ENCODE measurements around the gene SNX19.

SNX19 gene

DNA sequence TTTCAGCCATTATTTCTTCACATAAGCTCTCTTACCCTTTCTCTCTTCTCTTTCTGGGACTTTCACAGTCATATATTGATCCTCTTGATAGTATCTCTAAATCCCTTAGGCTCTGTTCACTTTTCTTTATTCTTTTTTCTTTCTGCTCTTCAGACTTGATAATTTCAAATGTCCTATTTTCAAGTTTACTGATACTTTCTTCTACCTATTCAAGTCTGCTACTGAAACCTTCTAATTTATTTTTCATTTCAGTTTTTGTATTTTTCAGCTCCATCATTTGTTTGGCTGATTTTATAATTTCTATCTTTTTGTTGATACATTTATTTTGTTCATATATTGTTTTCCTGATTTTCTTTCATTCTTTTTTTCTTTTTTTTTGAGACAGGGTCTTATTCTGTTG, 79.1 kb downstream of the SNX19 start:
- no peak for DNase-seq

DNA sequence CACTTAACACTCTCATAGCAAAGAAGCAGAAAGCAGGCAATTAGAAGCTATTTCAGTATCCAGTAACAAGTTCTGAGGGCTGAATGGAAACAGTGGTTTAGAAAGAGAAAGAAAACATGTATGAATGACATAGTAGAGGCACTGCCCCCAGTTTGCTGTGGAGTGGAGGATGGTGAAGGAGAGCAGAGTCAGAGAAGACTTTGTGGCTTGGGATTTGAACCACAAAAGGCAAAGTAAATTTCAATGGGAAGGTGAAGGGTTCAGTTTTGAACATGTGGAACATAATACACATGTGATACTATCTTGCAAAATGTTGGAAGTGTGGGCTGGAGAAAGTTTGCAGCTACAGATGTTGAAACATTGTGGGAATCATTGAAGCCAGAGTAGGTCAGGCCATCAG, 81.4 kb downstream of the SNX19 start:
- no peak for DNase-seq

DNA sequence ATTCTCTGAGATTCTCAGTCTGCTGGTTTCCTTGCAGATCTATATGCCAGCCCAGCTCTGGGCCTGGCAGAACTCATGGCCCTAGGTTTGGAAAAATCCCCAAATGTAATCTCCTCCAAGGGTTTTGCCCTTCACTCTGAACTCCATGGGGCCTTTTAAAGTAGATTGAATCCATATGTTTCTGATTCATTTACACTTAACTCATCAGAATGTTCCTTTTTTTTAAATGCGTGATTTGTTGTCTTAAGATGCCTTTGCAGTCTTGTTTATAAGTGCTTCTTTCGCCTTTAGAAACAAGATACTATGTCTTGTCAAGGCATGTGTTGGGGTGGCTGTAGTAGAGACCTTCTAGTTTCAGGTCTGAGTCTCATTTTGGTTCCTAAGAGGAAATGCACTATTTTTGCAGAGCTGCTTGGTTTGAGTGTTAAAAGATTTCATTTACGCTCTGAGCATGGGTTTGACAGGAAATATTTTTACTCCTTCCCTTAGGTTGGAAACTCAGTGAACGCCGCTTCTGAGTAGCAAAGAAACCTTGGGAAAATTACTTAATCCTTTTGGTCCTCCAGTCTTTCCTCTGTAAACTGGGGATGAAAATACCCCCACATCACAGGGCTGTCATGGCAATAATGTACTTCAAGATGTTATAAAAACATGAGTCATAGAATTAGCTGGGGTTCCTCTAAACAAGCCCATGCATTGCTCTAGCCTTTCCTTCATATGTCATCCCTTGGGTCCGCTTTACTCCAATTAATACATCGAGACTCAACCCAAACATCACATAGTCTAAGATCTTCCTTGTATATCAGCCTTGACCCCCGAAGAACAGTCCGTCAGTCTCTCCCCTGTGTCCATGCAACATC, 83.5 kb downstream of the SNX19 start:
- DNase-seq, result no peak

DNA sequence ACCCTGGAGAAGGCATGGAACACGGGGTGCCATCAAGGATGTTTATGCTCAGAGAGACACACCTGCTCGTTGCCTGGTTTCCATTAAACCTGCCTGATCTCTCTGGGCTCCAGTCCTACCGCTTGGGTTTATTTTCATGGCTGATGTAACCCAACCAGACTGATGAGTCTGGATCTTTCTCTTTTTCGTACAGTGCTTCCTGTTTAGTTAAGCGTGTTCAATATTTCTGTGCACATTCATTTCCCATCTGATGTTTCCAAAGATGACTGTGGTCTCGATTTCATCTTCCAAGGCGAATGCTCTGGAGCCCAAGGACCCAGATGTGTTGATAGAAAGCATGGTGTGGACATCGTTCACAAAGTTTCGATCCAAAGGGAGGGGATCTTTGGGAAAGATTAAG, 84.3 kb downstream of the SNX19 start:
- no peak for DNase-seq

DNA sequence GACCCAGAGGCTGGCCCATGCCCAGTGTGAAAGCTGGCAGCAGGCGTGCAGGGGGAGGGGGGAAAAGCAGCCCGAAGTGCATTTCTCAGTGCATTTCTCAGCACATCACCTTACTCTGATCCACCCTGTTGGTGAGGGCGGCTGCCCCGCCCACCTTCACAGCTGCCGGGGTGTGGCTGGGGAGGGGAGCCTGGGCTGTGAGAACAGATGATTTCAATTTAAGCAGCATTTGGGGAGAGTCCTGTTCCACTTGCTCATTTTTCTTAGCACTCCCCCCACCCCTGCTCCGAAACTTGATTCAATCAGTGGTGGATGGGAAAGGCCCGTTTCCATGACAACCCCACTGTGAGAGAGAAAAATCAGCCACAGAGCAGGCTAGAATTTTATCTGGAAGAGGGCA, 84.8 kb downstream of the SNX19 start:
- no peak for DNase-seq

DNA sequence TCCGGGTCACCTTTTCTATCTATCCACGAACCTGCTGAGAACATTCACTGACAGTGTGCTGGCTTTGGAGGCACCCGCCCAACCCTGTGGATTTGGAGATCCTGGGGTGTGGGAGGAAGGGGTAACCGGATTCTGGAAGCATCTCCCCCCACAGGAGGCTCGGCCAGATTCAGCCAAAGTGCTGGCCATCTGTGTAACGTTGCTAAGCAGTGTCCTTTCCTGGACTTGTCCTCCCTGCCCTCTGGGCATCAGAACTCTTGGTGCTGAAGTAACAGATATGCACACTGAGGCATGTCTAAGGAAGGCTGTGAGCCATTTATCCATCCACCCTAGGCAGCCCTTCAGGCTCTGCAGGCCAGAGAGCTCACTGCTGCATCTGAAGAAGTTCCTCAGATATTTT, 85.7 kb downstream of the SNX19 start:
- no peak for DNase-seq

DNA sequence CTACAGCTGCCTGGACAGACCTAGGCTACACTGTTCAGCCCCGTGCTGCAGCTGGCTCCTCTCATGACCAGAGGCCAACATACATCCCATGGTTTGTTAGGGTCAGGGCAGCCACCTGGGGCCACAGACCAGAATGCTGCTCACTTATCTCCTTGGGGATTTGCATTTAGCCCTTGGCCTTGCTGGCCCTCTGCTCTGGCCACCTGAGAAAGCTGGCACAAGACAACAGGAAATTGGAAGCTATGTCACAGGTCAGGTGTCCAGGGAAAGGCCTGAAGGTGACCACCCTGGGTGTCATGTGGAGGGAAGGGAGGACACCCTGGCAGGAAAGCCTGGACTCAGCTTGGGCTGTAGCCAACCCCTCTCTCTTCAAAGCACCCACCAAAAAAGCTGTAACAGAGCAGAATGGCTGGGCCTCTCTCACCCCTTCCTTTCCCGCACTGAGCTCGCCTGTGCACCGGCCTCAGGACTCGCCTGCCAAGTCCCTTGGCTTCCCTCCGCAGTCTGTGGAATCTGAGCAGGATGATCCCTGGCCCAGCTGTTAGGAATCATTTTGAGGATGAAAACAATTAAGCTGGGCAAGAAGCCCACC, 86.3 kb downstream of the SNX19 start:
- DNase-seq, result no peak

- DNase-seq, result no peak
Observed at GRCh38 chr11:130828741-130829140, 87.5 kb downstream of the SNX19 start.

DNA sequence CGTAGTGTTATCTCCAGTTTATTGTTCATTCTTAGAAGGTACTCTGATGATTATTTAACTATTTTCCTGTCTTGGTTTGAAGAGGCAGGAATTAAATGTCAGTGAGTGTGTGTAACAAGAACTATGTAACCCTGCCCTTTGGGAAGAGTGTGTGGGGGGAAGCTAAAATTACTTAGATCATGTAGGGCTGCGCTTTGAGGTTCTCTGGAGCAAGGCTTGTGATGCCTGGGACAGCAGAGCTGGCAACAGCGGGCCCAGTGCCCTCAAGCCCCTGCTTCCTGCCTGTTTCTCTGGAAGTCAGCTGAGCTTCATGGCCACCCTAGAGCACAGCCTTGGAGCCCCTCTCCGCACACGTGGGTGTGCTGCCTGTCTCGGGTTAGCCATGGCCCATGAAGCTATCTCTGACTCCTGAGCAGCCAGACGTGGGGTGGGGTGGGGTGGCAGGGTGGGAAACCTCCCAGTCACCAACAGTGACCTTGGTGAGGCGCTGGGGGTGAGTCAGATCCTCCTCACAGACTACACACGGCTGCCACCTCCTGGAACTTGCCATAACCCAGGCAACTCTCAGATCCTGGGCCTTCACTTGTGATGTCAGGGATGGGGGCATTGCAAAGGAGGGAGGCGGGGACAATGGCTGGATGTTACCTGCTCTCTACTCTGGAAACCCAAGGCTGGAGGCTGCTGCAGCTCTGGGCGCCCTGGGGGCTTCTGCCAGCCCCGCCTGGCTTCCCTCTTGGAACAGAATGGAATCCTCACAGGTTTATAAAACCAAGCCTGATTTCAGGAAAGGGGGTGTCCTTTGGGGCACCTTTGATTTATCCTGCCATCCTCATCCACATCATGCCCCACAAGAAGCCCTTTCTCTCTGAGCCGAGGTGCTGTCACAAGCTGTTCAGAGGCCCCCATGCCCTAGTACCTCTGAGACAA, 88.6 kb downstream of the SNX19 start:
- DNase-seq, result no peak

GRCh38 chr11:130826572-130826971, 89.7 kb downstream of the SNX19 start:
- DNase-seq, result no peak

DNA sequence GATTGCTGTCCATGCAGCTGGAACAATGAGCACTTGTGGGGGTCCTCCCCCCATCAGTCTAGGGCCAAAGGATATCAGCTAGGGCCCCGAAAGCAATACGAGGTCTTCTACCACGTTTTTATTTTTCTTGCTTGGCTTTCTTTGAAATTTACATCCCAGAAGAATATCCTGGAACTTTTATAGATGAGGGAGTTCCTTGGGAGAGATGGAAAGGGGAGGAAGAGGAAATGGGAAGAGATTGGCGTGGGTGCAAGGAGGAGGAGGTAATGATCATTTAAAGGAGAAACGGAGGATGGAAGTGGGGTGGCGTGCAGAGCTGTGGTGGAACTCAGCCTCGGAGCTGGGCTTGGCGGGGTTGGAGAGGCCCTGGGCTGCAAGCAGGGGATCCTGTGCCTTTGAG, 90.3 kb downstream of the SNX19 start:
- DNase-seq, result no peak

- DNase-seq, result no peak
Observed at GRCh38 chr11:130825561-130825960, 90.7 kb downstream of the SNX19 start.
